ENCODE data around the gene CNTN1.

- TF ChIP-seq, protein P1, sequence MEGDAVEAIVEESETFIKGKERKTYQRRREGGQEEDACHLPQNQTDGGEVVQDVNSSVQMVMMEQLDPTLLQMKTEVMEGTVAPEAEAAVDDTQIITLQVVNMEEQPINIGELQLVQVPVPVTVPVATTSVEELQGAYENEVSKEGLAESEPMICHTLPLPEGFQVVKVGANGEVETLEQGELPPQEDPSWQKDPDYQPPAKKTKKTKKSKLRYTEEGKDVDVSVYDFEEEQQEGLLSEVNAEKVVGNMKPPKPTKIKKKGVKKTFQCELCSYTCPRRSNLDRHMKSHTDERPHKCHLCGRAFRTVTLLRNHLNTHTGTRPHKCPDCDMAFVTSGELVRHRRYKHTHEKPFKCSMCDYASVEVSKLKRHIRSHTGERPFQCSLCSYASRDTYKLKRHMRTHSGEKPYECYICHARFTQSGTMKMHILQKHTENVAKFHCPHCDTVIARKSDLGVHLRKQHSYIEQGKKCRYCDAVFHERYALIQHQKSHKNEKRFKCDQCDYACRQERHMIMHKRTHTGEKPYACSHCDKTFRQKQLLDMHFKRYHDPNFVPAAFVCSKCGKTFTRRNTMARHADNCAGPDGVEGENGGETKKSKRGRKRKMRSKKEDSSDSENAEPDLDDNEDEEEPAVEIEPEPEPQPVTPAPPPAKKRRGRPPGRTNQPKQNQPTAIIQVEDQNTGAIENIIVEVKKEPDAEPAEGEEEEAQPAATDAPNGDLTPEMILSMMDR (IDR thresholded peaks at IDR 0.05), result no peak
- TF ChIP-seq EP300 (IDR thresholded peaks at IDR 0.05) (no peak), POLR2AphosphoS5 (IDR thresholded peaks at IDR 0.05) (no peak)
These were observed 303.9 kb downstream of the CNTN1 start for GRCh38 chr12:40996091-40996490.
